Measurements from ENCODE around the gene MTG1.
A peak's percentile ranks its signal among the peaks of the same experiment; 100 is the strongest.

Gene MTG1

GRCh38 chr10:133394064-133394663, at the start of gene MTG1:
MTG1 (plus strand) TSS chr10:133394157; CDS start chr10:133394221, 64 bp downstream.
- DNase-seq (ENCODE audit: low spot score) = peak; percentile 94

GRCh38 chr10:133344236-133344635, 49.7 kb upstream of the MTG1 start:
- DNase-seq (ENCODE audit: low spot score) = no peak

GRCh38 chr10:133346413-133346812, 47.5 kb upstream of the MTG1 start:
- no peak for DNase-seq (ENCODE audit: low spot score)

- DNase-seq (ENCODE audit: low spot score) = no peak
These were observed 46.0 kb upstream of the MTG1 start for GRCh38 chr10:133347710-133348517.

GRCh38 chr10:133349160-133349568, 44.8 kb upstream of the MTG1 start:
- DNase-seq (ENCODE audit: low spot score) = no peak

GRCh38 chr10:133349577-133350011, 44.4 kb upstream of the MTG1 start:
- no peak for DNase-seq (ENCODE audit: low spot score)

- DNase-seq (ENCODE audit: low spot score) = no peak
These were observed 43.5 kb upstream of the MTG1 start for GRCh38 chr10:133350283-133350949.

GRCh38 chr10:133350950-133351329, 43.0 kb upstream of the MTG1 start:
- DNase-seq (ENCODE audit: low spot score) = no peak

- DNase-seq (ENCODE audit: low spot score) = no peak
These were observed 42.3 kb upstream of the MTG1 start for GRCh38 chr10:133351408-133352318.

GRCh38 chr10:133353202-133353959, 40.6 kb upstream of the MTG1 start:
- no peak for DNase-seq (ENCODE audit: low spot score)

GRCh38 chr10:133353988-133354605, 39.9 kb upstream of the MTG1 start:
- no peak for DNase-seq (ENCODE audit: low spot score)

- DNase-seq (ENCODE audit: low spot score) = no peak
These were observed 39.2 kb upstream of the MTG1 start for GRCh38 chr10:133354672-133355240.

- DNase-seq (ENCODE audit: low spot score) = no peak
These were observed 38.7 kb upstream of the MTG1 start for GRCh38 chr10:133355266-133355665.

GRCh38 chr10:133355991-133356390, 38.0 kb upstream of the MTG1 start:
- DNase-seq (ENCODE audit: low spot score) = no peak

GRCh38 chr10:133356549-133357284, 37.2 kb upstream of the MTG1 start:
- no peak for DNase-seq (ENCODE audit: low spot score)

GRCh38 chr10:133357285-133358161, 36.4 kb upstream of the MTG1 start, which contains the start of gene FUOM:
FUOM (minus strand) TSS chr10:133358019; CDS start chr10:133358007, 12 bp downstream.
- peak; percentile 59 for DNase-seq (ENCODE audit: low spot score)

- no peak for DNase-seq (ENCODE audit: low spot score)
These were observed 35.6 kb upstream of the MTG1 start for GRCh38 chr10:133358162-133358924.

- DNase-seq (ENCODE audit: low spot score) = no peak
These were observed 35.0 kb upstream of the MTG1 start for GRCh38 chr10:133358925-133359310.
